NCI-H524 (cell line): Measurements from ENCODE around the gene HDAC7.

Source experiments
- DNase-seq, 2 experiments: peaks; one replicate each; lab custom pipeline; 2025; lab: John Stamatoyannopoulos, UW

HDAC7 gene

DNA sequence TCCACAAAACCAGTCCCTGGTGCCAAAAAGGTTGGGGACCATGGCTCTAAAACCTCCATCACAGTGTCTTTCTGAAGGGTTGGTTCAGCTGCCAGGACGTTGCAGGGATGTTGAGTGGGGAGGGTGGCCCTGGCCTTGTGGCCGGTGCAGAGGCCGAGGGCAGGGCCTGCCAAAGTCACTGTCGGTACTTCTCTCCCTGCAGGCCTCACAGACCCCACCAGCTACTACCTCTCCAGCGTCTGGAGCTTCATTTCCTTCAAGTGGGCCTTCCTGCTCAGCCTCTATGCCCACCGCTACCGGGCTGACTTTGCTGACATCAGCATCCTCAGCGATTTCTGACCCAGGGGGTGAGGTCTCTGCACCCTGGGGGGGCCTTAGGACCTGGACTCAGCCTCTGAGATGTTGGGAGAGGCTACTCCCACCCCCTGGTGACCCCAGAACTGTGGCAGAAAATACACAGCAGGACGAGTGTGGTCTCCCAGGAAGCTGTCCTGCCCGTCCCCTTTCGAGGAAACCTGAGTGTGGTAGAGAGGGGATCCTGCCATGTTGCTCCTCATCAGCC lies 39.7 kb downstream of the HDAC7 start:
- no peak for DNase-seq

- peak; percentile 40 to 75 for DNase-seq
These were observed 40.3 kb downstream of the HDAC7 start for GRCh38 chr12:47779301-47779942.

DNA sequence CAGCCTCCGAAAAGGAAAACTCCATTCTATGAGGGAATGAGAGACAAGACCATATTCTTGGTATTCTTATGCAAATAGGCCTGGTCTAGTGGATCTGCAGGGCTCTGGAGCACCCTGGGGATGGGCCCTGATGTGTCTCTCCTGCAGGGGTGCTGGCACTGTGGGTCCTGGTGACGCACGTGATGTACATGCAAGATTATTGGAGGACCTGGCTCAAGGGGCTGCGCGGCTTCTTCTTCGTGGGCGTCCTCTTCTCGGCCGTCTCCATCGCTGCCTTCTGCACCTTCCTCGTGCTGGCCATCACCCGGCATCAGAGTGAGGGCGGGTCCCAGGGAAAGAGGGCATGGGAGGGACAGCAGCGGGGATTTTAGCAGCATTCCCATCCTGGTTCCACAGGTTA lies 40.8 kb downstream of the HDAC7 start:
- DNase-seq = no peak

GRCh38 chr12:47777741-47778558 lies 41.8 kb downstream of the HDAC7 start:
- peak in 1 of 2 experiments; percentile 24 for DNase-seq

DNA sequence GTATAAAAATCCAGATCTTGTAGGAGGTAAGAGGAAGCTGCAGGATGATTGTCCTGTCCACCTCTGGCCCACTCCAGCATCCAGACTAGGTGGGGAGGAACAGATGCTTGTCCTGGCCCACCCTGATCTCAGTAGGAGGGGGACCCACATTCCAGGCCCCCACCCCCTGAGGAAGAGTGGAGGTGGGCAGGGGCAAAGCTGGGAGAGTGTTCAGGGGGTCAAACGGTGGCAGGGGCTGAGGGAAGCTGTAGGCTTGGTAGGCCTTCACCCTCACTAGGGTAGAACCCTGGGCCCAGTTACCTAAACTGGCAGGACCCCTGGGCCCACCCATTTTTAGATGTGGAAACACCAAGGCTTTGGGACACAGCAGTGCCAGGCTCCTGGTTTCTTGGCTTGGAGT lies 42.6 kb downstream of the HDAC7 start:
- DNase-seq = no peak

DNA sequence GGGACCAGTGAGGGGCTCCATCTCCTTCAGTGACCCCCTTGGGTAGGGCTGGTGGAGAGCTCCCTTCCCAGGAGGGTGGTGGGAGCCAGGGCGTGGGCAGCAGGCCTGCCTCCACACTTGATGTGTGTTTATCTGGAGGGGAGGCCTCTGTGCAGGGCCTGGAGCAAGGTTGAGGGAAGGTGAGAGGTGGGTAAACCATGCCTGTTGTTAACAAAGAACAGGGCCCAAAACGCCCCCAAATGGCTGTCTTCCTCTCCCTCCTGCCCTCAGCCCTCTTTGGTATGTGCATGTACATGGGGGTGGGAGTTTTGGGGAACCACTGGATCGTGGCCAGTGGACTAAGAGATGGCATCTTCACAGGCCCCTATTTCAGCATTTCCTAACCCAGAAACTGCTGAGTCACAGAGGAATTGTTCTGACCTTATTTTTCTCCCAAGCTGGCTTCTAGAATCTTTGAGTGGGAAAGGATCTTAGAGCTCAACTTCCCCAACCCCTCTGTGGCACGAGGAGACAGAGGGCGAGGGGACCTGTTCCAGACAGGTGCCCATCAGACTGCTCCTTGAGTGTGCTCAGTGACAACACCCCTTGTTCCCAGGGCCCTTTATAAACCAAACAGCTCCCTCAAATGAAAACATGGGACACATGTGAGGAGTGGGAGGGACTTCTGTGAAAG lies 43.1 kb downstream of the HDAC7 start:
- no peak for DNase-seq

- no peak for DNase-seq
These were observed 44.4 kb downstream of the HDAC7 start for GRCh38 chr12:47775100-47775911.

- no peak for DNase-seq
These were observed 45.0 kb downstream of the HDAC7 start for GRCh38 chr12:47774663-47775062.

GRCh38 chr12:47773858-47774580 lies 45.7 kb downstream of the HDAC7 start:
- DNase-seq = peak in 1 of 2 experiments; percentile 32

DNA sequence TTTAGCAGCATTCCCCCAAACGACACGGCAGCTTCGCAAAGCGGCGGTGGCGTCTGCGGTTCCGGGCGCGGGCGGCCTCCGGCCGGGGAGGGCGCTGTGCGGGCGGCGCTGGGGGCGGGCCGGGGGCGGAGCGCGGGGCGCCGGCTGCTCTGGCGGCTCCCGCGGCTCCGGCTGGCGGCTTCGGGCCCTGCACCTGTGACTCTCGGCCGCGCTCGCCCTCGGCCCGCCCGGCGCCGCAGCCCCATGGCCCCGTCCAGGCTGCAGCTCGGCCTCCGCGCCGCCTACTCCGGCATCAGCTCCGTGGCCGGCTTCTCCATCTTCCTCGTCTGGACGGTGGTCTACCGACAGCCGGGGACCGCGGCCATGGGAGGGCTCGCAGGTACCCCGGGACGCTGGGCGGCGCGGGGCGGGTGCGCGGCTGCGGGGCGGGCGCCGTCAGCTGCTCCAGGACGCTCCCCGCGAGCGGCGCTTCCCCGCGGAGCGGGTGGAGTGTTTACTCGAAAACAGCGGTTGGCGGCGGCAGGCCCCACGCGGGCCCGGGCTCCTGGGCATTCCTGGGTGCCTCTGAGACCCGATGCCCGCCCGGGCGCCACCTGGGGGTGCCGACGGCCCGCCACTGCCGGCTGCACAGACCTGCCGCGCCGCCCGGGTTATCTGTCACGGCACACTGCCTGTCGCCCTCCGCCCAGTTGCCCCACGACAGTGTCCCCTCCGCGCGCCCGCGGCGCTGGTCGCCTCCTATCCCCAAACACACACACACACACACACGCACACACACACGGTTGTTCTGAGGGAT lies 46.4 kb downstream of the HDAC7 start, which contains the start of gene SLC48A1:
Gene SLC48A1 (plus strand): TSS at position 177 of the 796 bp plus-strand sequence. CDS start 67 bp downstream, at position 244.
- peak; percentile 44 to 51 for DNase-seq

GRCh38 chr12:47772738-47773061 lies 47.0 kb downstream of the HDAC7 start:
- DNase-seq = no peak

- no peak for DNase-seq
These were observed 47.5 kb downstream of the HDAC7 start for GRCh38 chr12:47772094-47772660.

- no peak for DNase-seq
These were observed 48.4 kb downstream of the HDAC7 start for GRCh38 chr12:47771304-47771703.

- no peak for DNase-seq
These were observed 49.5 kb downstream of the HDAC7 start for GRCh38 chr12:47770086-47770726.

DNA sequence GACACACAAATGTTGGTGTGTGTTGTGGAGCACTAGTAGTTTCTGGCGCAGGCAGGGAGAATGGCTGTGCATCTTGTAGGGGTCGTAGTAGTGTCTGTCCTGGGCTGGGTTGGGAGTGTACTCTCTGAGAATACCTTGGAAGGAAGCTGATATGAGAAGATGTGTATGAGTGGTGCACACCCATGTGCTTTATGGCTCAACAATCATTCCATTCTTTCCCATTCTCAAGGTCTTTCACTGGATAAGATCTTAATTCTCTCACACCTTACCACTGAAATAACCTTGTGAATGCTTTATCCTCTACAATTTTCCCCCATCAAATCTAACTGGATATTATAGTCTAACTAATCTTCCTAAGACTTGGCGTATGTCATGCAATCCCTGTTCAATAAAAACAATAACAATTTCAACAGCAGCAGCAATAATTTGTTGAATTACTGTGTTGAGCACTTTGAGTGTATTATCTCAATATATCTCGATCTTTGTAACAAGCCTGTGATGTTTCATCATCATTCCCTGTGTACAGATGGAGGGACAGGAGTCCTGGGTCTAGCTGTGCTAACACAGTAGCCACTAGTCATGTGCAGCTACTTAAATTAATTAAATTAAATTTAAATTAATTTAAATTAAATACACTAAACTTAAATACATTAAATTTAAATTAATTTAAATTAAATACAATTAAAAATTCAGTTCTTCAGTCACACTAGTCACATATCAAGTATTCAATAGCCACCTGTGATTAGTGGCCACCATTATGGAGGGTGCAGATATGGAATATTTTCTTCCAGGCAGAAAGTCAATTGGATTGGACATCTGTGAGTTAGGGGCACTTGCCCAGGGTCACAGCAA lies 50.2 kb downstream of the HDAC7 start:
- no peak for DNase-seq

- DNase-seq = no peak
These were observed 51.3 kb downstream of the HDAC7 start for GRCh38 chr12:47768323-47768811.

DNA sequence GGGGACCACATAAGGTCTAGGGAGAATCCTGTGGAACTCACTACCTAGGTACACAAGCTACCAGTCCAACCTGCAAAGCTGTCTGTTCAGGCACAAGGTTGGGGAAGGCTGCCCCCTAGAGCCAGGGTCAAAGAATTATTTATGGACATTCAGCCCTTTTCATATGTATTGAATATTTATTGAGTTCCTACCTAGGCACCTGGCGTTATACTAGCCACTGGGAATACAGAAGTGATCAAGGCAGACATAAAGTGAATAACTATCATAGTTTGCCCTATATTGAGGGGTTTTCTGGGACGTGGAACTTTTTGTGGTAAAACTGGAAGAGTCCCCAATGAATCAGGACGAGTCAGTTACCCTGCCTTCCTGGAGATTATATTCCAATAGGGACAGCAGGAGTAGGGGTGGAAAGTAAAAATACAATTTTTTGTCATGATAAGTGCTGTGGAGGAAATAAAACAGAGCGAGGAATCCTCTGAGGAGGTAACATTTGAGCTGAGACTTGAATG lies 52.4 kb downstream of the HDAC7 start:
- peak in 1 of 2 experiments; percentile 29 for DNase-seq
